DOHH2 (cell line): ENCODE data around the gene CA4.
A peak's percentile ranks its signal among the peaks of the same experiment; 100 is the strongest.

Experiments
- H3F3A ChIP-seq: fragments of 200-600 bp; sonication (generic), shearing (Covaris generic); 2 replicates; pipeline ENCODE4 v1.6.0; 2016; ENCODE audit warnings: antibody characterized with exemption, mild to moderate bottlenecking; ENCODE audit not compliant: control insufficient read depth, insufficient read depth
- H3K27ac ChIP-seq: fragments of 200-600 bp; sonication (generic); 2 replicates; pipeline ENCODE4 v1.5.1; 2014; ENCODE audit warnings: low read depth, mild to moderate bottlenecking, low read length, moderate library complexity
- H3K27me3 ChIP-seq: fragments of 200-600 bp; sonication (generic); 2 replicates; pipeline ENCODE4 v1.6.1; 2014; ENCODE audit warnings: mild to moderate bottlenecking, low read length, mixed read lengths; ENCODE audit not compliant: control insufficient read depth
- H3K36me3 ChIP-seq: fragments of 200-600 bp; sonication (generic); 2 replicates; pipeline ENCODE4 v1.6.1; 2014; ENCODE audit warnings: mild to moderate bottlenecking, low read length, moderate library complexity, mixed read lengths; ENCODE audit not compliant: control insufficient read depth
- H3K4me1 ChIP-seq: fragments of 200-600 bp; sonication (generic); 2 replicates; pipeline ENCODE4 v1.6.1; 2014; ENCODE audit warnings: mild to moderate bottlenecking, low read length, mixed read lengths; ENCODE audit not compliant: control insufficient read depth
- H3K4me2 ChIP-seq: fragments of 200-600 bp; sonication (generic); 2 replicates; pipeline ENCODE4 v1.6.0; 2014; ENCODE audit warnings: mild to moderate bottlenecking, low read length, moderate library complexity
- H3K4me3 ChIP-seq: fragments of 200-600 bp; sonication (generic); 2 replicates; pipeline ENCODE4 v1.5.1; 2014; ENCODE audit warnings: mild to moderate bottlenecking, low read length, mixed read lengths
- H3K79me2 ChIP-seq: fragments of 200-600 bp; sonication (generic); 2 replicates; pipeline ENCODE4 v1.6.1; 2014; ENCODE audit warnings: mild to moderate bottlenecking, low read length, mixed read lengths; ENCODE audit not compliant: control insufficient read depth
- H3K9me2 ChIP-seq: fragments of 200-600 bp; sonication (generic); replicated peaks from 2 replicates; pipeline ENCODE4 v1.6.1; 2014; ENCODE audit warnings: mild to moderate bottlenecking, low read length, mixed read lengths; ENCODE audit not compliant: control insufficient read depth
- H3K9me3 ChIP-seq: fragments of 200-600 bp; sonication (generic); 2 replicates; pipeline ENCODE4 v1.6.1; 2014; ENCODE audit warnings: antibody characterized with exemption, low read length, mixed read lengths; ENCODE audit not compliant: control insufficient read depth, insufficient read depth
- H4K20me1 ChIP-seq: fragments of 200-600 bp; sonication (generic); 2 replicates; pipeline ENCODE4 v1.6.0; 2014; ENCODE audit warnings: low read depth, mild to moderate bottlenecking, antibody characterized with exemption, low read length, moderate library complexity; ENCODE audit not compliant: control insufficient read depth, insufficient read depth
- CTCF ChIP-seq: fragments of 200-600 bp; sonication (generic); IDR thresholded peaks from one replicate; pipeline ENCODE4 v1.5.1; 2014; ENCODE audit warnings: antibody characterized with exemption, mild to moderate bottlenecking, low read depth, low read length; ENCODE audit not compliant: poor library complexity, severe bottlenecking
- EZH2phosphoT487 ChIP-seq: fragments of 200-600 bp; sonication (generic); IDR thresholded peaks from 2 replicates; pipeline ENCODE4 v1.6.1; 2017; ENCODE audit warnings: borderline replicate concordance, mild to moderate bottlenecking, antibody characterized with exemption, low read length, moderate library complexity, mixed read lengths

Gene CA4

GRCh38 chr17:60142872-60143499, 6.8 kb upstream of the CA4 start:
- Histone ChIP-seq H3K4me3 (peak overlapping the region; percentile 6; the same call in 1 of the 2 replicates), H3F3A (no peaks in the 10 kb centered on the region), H3K27ac (no peak overlapping the region), H3K4me2 (peak overlapping the region; percentile 47), H3K79me2 (no peaks in the 10 kb centered on the region), H3K4me1 (peaks cover 13% of the 10 kb centered on the region), H3K9me3 (no peaks in the 10 kb centered on the region), H3K9me2 (no peaks in the 10 kb centered on the region), H3K36me3 (no peaks in the 10 kb centered on the region), H3K27me3 (peaks cover 41% of the 10 kb centered on the region), H4K20me1 (no peaks in the 10 kb centered on the region)
- no peak for TF ChIP-seq EZH2phosphoT487
- peak; percentile 89 for TF ChIP-seq CTCF

GRCh38 chr17:60145006-60145935, 4.5 kb upstream of the CA4 start:
- Histone ChIP-seq H3F3A (no peaks in the 10 kb centered on the region), H3K79me2 (no peaks in the 10 kb centered on the region), H3K27ac (no peak overlapping the region), H4K20me1 (no peaks in the 10 kb centered on the region), H3K9me3 (no peaks in the 10 kb centered on the region), H3K4me1 (peaks cover 13% of the 10 kb centered on the region), H3K36me3 (no peaks in the 10 kb centered on the region), H3K4me3 (no peak overlapping the region), H3K4me2 (no peak overlapping the region), H3K27me3 (peaks cover 41% of the 10 kb centered on the region), H3K9me2 (no peaks in the 10 kb centered on the region)
- TF ChIP-seq CTCF: no peak
- TF ChIP-seq EZH2phosphoT487: no peak

- TF ChIP-seq CTCF (no peak), EZH2phosphoT487 (no peak)
- Histone ChIP-seq H3K27ac (no peak overlapping the region), H3K4me1 (peaks cover 19% of the 10 kb centered on the region), H3K9me2 (no peaks in the 10 kb centered on the region), H3K36me3 (no peaks in the 10 kb centered on the region), H3K27me3 (peaks cover 43% of the 10 kb centered on the region), H3F3A (no peaks in the 10 kb centered on the region), H3K79me2 (no peaks in the 10 kb centered on the region), H3K9me3 (no peaks in the 10 kb centered on the region), H3K4me3 (no peak overlapping the region), H3K4me2 (no peak overlapping the region), H4K20me1 (no peaks in the 10 kb centered on the region)
Measured at GRCh38 chr17:60146206-60146605, 3.6 kb upstream of the CA4 start.
